HG03045 (cell line): ENCODE measurements around the gene HELQ.
"Not testable (repeated sequence)": the region's sequence is repeated elsewhere in the genome, so short reads cannot be mapped to it uniquely, and the experiment has no call there.

Source experiments
- ATAC-seq: cut with Tn5 transposase; IDR thresholded peaks from one replicate; pipeline ENCODE4 v1.9.1; 2021; ENCODE audit warnings: mild to moderate bottlenecking, moderate library complexity; ENCODE audit not compliant: unreplicated experiment

Gene HELQ

DNA sequence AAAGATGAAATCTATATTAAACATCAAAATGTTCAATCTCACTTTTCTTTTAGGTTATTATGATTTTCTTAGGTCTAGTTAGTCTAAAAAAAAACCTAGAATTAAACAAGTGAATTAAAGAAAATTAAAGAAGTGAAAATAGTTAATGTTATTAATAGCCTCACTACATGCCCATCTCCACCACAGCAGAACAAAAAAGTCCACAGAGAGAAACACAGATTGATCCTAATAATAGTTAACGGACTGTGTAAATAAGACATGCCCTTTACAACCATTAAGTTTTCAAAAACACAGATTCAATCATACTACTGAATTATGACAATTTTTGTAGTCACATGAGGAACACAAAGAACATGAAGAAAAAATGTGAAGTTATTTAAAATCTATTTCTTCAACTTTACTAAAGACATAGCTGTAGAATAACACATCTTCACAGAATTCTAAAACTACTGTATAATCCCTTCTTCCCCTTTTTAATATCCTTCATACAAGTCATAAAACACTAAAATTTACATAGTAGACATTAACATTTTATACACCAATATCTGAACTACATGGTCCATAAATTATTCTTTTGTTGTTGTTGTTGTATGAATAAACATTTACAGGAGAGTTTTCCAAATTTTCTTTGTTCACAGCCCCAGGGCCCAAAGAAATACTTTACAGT lies 15.3 kb downstream of the HELQ start:
- ATAC-seq = no peak

- ATAC-seq = no peak
Measured at GRCh38 chr4:83438719-83439118, 16.9 kb downstream of the HELQ start.

- no peak for ATAC-seq
Measured at GRCh38 chr4:83436680-83437079, 18.9 kb downstream of the HELQ start.

DNA sequence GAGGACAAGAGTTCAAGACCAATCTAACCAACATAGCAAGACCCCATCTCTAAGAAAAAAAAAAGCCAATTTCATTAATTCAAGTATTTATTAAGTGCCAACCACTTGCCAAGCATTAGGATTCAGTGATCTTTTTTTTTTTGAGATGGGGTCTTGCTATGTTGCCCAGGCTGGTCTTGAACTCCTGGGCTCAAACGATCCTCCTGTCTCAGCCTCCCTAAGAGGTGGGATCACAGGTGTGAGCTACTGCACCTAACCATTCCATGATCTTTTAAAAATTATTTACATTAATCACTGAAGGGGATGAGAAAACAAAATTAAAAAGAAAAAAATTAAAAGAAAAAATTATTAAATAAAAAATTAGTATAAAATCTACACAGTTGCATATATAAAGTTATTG lies 24.4 kb downstream of the HELQ start:
- ATAC-seq = no peak

GRCh38 chr4:83418211-83418610 lies 37.4 kb downstream of the HELQ start:
- ATAC-seq = no peak

DNA sequence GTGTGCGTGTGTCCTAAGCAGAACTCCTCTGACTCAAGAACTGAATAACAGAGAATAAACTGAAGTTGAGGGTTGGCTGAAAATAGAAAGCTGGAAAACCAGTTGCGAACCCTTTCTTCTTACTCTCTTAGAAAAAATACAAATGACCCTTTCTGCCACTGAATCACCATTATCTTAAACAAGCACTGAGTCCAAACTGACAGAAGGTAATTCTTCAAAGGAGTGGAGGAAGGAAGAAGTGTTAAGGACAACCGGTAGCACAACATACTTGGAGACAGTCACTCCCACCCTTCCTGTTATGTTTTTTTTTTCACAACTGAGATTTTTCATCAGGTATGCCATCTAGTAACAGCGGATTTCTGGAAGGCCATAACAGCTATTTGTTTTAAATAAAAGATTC lies 38.1 kb downstream of the HELQ start:
- no peak for ATAC-seq

GRCh38 chr4:83413676-83414075 lies 41.9 kb downstream of the HELQ start:
- no peak for ATAC-seq

- ATAC-seq = no peak
Measured at GRCh38 chr4:83408908-83409307, 46.7 kb downstream of the HELQ start.

DNA sequence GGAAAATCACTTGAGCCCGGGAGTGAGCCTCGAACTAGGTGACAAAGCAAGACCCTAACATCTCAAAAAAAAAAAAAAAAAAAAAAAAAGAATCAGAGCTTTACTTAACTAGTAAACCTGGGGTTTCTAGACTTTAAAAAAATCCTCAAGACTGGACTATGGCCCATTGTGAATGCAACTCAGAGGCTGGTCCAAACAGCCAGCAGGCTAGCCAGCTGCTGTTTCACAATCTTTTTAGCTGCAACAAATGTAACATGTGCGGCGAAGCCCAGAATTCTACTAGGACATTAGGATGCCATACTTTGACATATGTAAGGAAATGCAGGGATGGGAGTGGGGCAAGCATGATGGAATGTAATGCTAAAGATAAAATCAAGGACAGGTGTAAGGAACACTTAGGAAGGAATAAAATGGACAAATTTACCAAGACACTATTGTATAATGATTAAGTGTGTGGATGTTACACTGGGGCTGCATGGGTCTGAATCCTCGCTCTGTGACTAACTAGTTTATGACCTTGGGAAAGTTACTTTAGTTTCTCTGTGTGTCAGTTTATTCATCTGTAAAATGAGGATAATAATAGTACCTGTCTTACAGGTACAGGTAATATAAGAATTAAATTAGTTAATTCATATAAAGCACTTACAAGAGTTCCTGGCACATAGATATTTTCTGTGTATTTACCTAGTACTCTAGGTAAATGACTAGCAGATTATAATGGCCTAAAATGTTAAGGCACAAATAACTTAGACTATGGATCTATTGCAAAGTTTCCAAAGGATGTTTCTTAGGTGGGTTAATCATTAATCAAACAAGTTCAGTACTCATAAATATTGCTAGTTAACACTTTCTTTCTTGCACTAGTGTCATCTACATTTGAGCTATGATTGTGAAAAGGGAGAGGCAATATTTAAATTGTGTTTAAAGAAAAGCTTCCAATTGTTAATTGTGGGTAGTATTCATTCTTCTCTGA lies 49.5 kb downstream of the HELQ start:
- no peak for ATAC-seq

DNA sequence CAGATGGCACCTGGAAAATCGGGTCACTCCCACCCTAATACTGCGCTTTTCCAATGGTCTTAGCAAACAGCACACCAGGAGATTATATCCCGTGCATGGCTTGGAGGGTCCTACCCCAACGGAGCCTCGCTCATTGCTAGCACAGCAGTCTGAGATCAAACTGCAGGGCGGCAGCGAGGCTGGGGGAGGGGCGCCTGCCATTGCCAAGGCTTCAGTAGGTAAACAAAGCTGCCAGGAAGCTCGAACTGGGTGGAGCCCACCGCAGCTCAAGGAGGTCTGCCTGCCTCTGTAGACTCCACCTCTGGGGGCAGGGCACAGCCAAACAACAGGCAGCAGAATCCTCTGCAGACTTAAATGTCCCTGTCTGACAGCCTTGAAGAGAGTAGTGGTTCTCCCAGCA lies 57.5 kb downstream of the HELQ start:
- not testable (repeated sequence) for ATAC-seq

- no peak for ATAC-seq
Measured at GRCh38 chr4:83393908-83394307, 61.7 kb downstream of the HELQ start.

DNA sequence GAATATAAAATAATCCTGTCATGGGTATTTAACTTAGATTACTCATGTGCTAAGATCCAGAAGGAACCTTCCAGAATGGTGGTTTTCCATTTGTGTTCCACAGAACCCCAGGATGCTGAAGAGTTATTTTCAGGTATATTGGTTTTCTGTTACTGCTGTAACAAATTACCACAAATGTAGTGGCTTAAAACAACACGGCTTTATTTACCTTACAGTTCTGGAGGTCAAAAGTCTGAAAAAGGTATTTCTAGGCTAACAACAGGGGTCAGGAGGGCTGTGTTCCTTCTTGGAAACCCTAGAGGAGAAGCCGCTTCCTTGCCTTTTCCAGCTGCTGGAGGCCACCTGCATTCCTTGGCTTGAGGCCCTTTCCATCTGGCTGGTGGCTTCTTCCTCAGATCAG lies 63.1 kb downstream of the HELQ start:
- ATAC-seq = no peak

DNA sequence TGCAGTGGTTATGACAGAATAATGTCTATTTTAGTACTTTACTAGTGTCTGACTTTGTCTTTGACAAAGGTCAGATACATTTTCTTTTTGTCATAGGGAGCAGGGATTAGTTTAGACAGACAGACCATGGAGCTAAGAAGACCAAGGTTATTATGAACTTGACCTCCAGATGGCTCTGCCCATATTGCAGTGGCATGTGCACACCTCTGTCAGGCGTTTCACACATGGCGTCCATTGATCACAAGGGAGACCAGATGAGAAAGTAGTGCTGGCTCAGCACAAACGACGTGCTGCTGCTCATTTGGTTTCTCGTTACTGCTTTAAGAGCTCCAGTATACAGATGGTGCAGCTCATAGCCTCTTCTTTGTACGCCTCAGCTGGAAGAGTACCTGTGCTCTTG lies 64.7 kb downstream of the HELQ start:
- ATAC-seq = no peak

- no peak for ATAC-seq
Measured at GRCh38 chr4:83389756-83390505, 65.7 kb downstream of the HELQ start.

DNA sequence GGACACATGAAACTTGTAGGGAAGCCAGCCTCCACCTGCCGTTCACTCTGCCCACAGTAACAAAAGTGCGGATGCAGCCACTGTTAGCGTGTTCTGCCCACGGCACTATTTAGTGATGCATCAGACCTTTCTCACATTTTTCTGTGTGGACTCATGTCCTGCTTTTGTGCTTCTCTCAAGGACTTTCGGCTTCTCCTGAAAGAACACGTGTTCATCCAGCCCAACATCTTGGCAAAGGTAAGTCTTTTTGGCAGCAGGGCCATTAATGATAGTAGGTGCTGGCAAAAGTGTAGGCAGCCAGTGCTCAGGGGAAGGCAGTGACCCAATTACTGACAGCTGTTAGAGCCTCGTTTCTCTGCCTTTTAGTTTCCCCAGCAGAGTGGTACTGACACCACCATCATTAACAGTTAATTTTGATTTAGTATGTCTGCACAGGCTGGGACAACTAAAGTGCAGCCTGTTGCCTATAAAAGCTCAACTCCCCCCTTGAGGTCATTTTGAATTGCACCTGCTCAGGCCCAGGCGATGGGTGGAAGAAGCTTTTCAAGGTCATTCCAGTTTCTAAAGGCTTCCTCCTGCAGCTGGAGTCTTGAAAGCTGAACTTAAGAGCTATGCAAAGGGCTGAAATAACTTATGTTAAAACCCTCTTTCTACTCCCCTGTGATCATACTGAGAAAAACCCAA lies 66.4 kb downstream of the HELQ start:
- ATAC-seq = no peak

DNA sequence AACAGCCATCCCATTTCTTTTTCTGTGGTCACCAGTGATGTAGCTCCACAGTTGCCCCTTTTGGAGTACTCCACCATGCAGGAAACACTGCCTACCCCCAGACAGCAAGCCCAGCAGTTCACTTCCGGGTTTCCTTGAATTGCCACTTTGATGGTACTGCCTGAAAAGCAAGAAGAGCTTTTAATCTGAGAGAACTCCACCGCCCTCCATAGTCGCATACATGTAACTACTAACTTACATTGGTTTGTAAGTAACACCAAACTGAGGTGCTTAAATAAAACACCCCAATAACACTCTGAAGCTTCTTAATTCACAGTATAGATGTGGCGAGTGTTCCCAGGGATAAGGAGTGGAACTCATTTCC lies 67.3 kb downstream of the HELQ start:
- no peak for ATAC-seq

- no peak for ATAC-seq
Measured at GRCh38 chr4:83387476-83388312, 67.9 kb downstream of the HELQ start.

GRCh38 chr4:83387012-83387411 lies 68.6 kb downstream of the HELQ start:
- ATAC-seq = no peak

- ATAC-seq = no peak
Measured at GRCh38 chr4:83382850-83383249, 72.8 kb downstream of the HELQ start.

DNA sequence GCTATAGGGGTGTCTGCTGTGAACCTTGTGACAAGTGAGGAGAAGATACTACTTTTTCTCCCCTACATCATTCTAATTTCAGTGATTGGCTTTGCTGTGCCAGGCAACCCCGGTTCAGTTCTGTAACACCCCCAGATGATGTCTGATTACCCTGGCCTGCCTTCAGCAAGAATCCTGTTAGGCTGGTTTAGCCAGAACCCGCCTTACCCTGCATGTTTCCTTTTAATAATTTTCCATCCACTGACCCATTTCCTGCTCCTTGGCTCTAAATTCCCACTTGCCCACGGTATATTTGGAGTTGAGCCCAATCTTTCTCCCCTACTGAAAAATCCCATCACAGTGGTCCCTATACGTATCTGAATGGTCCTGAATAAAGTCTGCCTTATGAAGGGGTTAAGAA lies 74.5 kb downstream of the HELQ start:
- no peak for ATAC-seq
